Medulla oblongata (tissue), 1 donor: ENCODE results near the gene ZNF644.
"Not testable (repeated sequence)": the region's sequence is repeated elsewhere in the genome, so short reads cannot be mapped to it uniquely, and the experiment has no call there.

Experiments used
- DNase-seq: peaks from one replicate; pipeline ENCODE4 v3.0.0-alpha.2; 2015; ENCODE audit errors: extremely low spot score

Gene ZNF644

DNA sequence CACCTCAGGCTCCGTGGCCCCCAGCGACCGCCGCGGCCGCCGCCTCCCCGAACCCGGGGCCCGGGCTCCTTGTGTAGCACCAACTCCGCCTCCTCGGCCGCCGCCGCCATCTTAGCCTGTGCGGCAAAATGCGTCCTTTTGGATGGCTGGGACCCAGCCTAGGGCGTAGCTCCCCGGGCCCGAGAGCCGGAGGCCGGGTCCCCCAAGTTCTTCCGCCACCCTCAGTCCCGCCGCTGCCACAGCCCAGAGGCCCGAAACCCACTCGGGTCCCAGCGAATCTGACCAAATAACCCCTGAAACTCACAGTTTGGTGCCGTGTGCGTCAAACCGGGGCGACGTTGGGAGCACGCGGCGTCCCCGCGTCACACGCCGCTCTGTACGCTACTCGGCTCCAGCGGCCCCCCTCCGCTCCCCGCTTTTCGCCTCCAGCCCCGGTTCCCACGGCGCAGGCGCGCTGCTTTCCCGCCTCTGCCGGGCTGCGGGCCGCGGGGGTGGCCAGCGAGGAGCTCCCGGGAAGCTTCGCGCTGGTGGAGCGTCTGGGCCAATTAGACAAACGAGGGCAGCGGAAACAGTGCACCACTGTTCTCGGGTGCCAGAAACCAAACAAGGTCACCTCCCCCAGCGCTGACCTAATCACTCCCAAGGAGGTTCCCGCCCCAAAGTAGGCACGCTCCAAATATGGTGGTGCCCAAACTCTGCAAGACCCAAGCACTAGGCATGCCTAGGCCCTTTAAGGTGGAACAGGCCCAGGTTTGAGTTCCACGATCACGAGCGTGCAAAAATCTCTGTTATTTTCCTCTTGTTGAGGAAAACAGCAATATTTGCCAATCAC is at the start of gene ZNF644:
Gene ZNF644, minus strand, starts transcription at position 350 of the 832 bp plus-strand sequence. CDS start 39,682 bp downstream, outside the sequence.
- DNase-seq = peak; percentile 95

DNA sequence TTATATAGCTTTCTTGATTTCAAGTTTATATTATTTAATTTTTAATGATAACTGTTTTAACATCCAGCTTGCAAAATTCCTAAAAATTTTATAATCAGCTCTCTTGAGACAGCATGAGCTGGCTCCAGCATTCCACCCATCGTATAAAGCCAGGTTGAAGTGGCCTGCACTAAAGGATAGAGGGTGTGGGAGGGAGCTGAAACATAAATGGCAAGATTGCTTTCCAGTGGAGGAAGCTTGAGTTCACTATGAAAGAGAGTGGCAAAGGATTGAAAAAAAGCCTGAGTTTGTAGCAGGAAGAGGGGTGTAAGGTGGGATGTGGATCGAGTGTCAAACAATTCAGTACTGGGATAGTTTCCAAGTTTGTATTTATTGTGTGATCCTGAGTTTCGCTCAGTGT is 48.5 kb upstream of the ZNF644 start:
- DNase-seq = no peak

DNA sequence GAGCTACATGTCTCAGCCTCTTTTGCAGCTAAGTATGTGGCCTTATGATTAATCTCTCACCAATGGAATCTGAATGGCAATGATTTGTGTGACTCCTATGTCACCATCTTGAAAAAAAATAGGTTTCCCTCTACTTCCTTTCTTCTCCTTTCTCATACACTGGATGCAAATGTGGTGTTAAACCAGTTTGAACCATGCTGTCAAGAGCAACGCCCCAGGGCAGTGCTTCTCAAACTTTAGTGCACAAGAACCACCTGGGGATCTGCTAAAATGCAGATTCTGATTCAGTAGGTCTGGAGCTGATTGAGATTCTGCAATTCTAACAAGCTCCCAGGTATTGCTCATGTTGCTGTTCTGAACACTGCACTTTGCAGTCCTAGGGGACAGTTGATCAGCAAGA is 44.7 kb upstream of the ZNF644 start:
- no peak for DNase-seq

DNA sequence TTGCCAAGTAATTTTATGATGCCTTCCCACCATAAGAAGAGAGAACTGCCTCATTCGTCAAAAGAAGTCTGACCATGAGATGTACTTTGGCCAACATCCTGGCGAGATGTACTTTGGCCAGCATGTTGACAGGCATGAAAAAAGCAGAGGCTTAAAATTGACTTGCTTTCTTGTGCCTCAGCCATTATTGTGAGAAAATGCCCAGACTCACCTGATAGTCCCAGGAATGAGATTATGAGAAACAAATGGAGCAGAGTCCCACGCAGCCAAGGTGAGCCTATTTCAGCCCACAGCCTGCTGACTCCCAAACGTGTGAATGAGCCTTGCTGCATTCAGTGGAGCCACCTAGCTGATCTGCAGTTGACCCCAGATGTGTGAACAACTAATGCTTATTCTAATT is 43.5 kb upstream of the ZNF644 start:
- DNase-seq = no peak

DNA sequence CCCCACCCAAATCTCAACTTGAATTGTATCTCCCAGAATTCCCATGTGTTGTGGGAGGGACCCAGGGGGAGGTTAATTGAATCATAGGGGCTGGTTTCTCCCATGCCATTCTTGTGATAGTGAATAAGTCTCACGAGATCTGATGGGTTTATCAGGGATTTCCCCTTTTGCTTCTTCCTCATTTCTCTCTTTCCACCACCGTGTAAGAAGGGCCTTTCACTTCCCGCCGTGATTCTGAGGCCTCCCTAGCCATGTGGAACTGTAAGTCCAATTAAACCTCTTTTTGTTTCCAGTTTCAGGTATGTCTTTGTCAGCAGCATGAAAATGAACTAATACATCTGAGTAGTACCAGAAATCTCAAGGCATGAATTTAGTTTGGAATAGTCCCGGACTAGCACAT is 41.6 kb upstream of the ZNF644 start:
- not testable (repeated sequence) for DNase-seq

DNA sequence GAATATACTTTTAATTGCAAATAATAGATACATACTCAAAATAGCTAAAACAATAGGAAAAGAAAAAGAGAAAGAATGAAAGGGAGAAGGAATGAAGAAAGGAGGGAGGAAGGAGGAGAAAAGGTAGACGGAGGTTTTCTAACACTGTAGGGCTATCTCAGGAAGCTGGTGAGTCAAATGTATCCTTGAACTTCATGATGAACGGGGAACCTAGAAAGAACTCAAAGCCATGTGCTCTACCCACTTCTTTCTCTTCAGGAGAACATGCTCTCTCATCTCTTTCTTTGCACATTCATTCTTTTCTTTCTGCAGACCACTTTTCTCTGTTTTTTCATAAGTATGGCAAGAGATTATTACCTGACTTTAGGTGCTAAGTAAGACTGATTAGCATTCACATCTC is 37.3 kb upstream of the ZNF644 start:
- no peak for DNase-seq

DNA sequence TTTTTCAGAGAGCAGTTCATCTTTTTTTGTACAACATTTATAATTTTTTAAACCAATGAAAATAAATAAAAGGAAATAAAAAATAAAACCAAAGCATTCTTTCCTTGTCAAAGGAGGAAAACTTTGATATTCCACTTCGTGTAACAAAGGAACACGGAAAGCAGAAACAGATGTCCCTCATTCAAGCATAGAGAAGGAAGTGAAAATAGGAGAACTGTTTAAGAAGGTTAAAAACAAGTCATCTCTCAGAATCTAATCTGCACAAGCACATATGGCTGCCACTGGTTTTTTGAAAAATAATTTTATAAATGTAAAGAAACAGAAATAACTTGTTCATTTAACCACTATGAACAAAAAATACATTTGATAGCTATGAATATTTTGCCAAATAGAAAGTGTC is 35.9 kb upstream of the ZNF644 start:
- DNase-seq = peak; percentile 14

DNA sequence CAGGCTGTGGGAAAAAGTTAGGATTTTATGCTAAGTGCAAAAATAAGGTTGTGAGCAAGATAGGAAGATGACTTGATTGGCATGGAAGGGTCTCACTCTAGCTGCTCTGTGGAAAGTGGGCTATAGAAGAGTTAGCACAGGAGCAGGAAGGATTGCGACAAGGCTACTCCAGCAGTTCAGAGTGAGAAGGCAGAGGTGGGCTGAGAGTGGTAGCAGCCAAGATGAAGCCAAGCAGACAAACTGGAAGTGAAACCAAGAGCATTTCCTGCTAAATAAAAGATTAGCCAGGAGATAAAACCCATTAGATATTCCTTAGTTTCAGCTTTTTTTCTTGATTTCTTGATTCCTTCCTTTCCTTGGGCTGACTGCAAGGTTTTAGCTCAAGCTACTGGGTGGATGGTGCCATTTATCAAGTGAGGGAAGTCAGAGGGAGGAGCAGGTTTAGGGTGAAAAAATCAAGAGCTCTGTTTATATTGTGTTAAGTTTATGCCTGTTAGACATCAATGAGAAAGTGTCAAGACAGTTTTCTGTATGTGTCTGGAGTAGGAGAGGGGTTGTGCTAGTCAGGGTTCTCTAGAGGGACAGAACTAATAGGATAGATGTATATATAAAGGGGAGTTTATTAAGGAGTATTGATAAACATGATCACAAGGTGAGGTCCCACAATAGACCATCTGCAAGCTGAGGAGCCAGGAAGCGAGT is 33.1 kb upstream of the ZNF644 start:
- peak; percentile 47 for DNase-seq

DNA sequence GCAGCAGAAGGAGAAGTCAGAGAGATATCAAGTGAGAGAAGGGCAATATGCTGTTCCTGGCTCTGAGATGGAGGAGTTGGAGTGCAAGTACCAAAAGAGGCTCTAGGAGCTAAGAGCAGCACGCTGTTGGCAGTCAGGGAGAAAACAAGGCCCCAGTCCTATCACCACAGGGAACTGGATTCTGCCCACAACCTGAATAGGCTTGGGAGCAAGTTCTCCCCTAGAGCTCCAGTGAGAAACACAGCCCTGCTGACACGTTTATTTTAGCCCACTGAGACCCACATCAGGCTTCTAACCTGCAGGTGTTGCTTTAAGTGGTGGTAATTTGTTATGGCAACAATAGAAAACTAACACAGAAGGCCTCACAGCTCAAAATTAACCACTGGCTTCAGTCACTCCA is 31.8 kb upstream of the ZNF644 start:
- no peak for DNase-seq

DNA sequence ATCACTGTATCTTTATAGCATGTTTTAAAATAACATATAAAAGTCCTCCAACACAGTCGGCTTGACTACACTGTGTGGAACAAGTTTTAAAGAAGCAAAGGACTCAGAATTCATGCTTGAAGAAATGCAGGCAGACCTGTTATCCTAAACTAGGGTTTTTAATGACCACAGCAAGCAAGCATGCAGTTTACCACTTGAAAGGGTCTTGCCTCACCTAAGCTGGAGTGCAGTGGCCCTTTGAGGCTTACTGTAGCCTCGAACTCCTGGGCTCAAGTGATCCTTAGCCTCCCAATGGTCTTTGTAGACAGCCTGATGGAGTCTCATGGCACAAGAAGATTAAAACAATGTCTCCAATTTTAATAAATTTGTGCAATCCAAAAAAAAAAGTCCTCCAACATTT is 27.7 kb upstream of the ZNF644 start:
- not testable (repeated sequence) for DNase-seq

DNA sequence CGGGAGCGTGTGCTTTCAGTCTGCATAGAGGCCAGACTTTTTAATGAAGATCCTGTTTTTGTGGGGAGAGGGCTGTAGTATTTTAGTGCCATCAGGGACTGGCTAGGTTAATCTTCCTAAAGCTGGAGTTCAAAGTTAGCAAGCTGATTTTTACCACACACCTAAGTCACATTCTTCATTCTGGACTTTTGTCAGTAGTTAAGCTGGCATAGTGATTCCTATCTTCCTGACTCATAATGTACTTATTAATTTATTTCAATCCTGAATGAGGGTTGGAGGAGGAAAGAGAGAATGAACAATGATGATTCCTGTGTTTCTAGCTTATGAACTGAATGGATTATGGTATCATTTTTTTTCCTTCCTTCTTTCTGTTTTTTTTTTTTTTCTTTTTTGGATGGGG is 24.9 kb upstream of the ZNF644 start:
- DNase-seq = no peak

DNA sequence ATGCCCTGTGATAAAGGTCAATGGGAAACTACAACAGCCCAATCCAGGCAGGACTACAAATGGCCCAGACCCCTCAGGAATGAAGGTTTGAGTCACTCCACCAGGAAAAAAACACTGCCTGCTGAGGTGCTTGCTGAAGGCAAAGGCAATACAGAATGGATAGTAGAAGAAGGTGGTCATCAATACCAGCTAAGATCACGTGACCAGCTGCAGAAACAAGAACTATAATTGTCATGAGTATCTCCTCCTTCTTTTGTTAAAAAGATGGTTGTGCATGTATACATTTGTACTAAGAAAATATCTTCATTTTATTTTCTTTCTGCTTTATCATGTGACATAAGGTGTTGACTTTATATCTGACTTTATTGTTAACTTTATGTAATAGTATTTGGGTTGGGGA is 23.4 kb upstream of the ZNF644 start:
- DNase-seq = no peak

DNA sequence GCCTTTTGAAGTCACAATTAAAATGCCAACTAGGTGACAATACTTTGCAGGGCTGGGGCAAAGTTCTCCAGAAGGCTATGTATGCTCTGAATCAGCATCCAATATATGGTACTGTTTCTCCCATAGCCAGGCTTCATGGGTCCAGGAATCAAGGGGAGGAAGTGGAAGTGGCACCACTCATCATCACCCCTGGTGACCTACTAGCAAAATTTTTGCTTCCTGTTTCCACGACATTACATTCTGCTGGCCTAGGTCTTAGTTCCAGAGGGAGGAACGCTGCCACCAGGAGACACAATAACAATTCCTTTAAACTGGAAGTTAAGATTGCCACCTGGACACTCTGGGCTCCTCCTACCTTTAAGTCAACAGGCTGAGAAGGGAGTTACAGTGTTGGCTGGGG is 22.9 kb upstream of the ZNF644 start:
- DNase-seq = not testable (repeated sequence)

DNA sequence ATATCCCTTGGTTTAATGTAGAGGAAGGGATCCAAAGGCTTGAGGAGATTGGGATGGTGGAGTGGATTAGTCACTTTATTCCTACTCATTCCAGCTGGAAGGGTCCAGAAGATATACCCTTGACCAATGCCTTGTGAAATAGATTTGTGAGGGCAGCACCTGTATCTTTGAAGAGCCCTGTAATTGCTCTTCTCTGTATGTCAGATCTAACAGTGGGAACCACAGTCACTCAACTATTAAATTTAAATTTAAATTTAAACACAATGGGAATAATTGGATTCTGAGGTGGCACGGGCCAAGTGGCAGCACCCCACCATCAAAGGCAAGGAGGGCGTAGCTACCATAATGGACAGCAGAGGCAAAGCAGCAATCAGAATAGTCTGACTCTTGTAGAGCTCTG is 20.5 kb upstream of the ZNF644 start:
- DNase-seq = not testable (repeated sequence)

DNA sequence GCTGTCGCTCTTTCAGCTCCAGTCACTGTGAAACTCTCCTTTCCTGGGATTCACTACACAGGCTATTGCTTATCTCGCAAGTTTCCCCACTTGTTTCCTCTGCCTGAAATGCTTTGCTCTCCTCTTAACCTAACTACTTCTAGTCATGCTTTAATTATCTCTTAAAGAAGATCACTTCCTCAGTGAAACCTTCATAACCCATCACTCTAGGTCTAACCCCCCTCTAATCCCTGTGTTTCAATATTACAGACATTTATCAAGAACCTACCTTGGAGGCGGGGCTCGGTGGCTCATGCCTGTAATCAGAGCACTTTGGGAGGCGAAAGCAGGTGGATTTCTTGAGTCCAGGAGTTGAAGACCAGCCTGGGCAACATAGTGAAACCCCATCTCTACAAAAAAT is 16.7 kb upstream of the ZNF644 start:
- DNase-seq = no peak

DNA sequence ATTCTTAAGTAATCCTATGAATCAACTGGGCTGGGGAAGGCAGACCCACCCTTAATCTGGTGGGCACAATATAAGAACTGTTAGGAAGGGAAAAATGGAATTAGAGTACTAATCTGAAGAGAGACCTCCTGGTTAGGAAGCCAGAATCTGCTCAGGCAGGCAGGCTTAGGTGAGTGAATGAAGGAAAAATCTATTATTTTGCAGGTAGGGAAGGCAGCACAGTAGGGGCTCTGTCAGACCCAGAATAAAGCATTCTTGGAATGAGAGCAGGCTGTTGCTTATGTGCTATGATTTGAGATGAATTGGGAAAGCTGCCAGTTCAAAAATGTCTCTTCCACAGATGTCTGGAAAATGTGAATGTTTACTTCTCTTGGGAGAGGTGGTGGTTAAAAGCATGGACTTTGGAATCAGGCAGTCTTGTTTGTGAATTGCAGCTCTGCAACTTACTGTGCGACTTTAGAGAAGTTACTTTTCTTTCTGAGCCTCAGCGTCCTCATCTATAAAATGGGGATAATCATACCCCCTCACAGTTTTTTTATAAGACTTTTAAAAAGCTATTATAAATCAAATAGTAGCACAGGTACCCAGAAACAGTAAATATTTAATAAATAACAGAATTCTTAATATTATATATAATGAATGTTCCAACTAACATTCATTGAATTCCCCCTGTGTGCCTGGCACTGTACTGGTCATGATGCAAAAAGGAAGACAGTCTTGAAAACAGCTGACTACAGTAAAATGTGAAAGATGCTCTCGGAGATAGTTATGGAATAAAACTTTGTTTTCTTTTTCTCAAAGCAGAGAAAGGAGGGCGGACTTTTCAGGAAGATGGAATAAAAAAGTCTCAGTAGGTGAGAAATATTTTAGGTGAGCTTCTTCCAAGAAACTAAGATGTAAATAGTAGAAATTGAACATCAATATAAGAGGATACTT is 15.3 kb upstream of the ZNF644 start:
- no peak for DNase-seq

DNA sequence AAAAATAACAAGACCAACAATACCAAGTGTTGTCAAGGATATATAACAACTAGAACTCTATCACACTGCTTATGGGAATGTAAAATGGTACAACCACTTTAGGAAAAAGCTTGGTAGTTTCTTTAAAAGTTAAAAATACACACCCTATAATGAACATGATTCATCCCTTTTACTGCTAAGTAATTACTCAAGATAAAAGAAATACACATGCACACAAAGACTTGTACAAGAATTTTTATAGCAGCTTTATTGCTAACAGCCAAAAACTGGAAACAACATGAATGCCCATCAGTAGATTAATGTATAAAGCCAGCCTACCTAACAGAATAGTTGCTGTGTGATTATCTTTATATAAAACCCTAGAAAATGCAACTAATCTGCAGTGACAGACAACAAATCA is 10.5 kb upstream of the ZNF644 start:
- DNase-seq = no peak

DNA sequence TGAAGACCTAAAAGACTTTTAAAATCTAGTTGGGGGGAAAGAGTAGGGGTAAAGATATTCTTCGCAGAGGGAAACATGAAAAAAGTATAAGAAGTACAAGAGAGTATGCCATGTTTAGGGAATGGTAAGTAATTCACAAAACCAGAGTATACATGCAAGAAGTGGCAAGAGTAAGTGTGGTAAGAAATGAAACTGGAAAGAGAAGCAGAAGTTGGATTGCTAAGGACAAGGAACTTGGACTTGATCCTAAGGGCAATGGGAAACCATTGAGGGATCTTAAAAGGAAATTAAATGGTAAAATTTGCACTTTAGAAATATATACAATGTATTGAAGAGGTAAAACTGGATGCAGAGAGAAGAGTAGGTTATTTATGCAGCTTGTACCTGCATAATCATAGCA is 9.2 kb upstream of the ZNF644 start:
- peak; percentile 24 for DNase-seq

DNA sequence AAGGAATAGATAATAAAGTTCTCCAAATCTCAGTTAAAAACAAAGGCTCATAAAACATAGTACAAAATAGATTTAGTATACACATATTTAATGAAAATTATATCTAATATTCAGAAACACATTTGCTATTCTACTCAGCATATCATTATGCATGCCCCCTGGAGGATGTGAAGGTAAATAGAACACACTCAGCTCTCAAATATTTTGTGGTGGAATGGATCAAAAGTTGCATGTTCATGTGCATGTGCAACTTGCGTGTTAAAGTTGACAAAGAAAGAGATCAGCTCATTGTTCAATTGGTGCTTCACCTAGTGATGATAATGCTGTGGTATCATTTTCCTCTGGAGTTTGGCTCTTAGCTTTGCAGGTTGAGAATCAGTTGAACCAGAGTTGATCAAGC is 4.9 kb upstream of the ZNF644 start:
- no peak for DNase-seq

DNA sequence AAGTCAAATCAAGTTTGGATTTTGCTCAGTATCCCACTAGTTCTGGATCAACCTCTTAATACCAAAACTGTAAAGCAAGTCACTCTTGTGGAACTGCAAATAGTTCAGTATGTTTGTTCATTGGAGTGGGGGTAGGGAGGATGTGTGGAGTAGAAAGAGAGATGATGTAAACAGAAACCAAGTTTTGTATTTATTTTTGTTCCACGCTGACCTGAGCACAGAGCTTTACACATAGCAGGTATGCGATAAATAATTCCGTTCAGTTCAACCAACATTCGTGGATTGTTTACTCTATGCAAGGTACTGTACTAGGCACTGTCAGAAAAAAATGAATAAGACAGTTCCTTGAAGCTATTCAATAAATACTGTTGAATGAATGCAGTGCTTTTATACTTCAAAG is 4.5 kb upstream of the ZNF644 start:
- DNase-seq = no peak

DNA sequence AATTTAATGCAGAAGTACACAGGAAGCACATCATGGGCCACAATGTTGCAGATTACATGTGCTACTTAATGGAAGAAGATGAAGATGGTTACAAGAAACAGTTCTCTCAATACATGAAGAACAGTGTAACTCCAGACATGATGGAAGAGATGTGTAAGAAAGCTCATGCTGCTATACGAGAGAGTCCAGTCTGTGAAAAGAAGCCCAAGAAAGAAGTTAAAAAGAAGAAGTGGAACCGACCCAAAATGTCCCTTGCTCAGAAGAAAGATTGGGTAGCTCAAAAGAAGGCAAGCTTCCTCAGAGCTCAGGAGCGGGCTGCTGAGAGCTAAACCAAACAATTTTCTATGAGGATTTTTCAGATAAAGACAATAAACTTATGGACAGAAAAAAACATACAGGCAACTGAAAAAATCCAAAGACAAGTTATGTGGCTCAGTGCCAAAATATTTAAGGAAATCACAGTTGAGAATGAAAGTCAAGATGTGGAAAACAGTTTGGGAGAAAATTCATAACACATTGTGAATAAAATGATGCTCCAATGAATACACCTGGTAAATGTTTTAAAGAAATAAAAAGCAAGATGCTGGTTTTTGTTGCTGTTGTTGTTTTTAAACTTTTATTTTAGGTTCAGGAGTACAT is 2.8 kb upstream of the ZNF644 start:
- peak; percentile 50 for DNase-seq

DNA sequence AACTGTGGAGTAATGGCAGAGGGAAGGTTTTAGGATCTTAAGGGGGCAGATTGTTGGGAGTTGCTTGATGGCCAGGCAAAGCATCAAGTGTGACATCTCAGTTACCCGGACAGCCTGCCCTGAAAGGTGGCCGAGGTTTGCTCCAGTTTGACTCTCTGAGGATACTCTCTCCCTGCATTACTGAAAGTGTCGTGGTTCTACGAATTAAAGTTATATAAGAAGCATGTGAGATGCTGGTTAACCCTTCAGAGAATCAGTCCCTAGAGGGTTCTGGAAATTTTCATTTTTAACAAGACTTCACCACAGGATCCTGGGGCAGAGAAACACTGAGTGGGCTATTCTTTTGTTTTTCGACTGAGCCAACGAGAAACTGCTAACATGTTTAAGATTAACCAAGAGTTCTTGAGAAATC is 689 bp upstream of the ZNF644 start:
- DNase-seq = no peak
